Endothelial cell (in vitro differentiated cells): ENCODE measurements around the gene PIGP. TPM values are rescaled to one million over a fixed set of nuclear protein-coding genes. Genes with fewer than 3 reads are reported as not detected.

ENCODE experiments used
- DNase-seq: peaks from one replicate; pipeline ENCODE4 v3.0.0; 2021; ENCODE audit warnings: low spot score
- H3K27ac Mint-ChIP-seq: one replicate; pipeline ENCODE4 v1.8.0; 2021; ENCODE audit warnings: mixed read lengths, inconsistent platforms; ENCODE audit not compliant: unreplicated experiment
- H3K27me3 Mint-ChIP-seq: one replicate; pipeline ENCODE4 v1.8.0; 2021; ENCODE audit warnings: mild to moderate bottlenecking, moderate library complexity, mixed read lengths, inconsistent platforms; ENCODE audit not compliant: unreplicated experiment
- H3K36me3 Mint-ChIP-seq: one replicate; pipeline ENCODE4 v1.8.0; 2021; ENCODE audit warnings: mild to moderate bottlenecking, low read depth, mixed read lengths, inconsistent platforms; ENCODE audit not compliant: unreplicated experiment
- H3K4me1 Mint-ChIP-seq: one replicate; pipeline ENCODE4 v1.8.0; 2021; ENCODE audit warnings: mild to moderate bottlenecking, mixed read lengths, inconsistent platforms; ENCODE audit not compliant: unreplicated experiment
- H3K4me3 Mint-ChIP-seq: one replicate; pipeline ENCODE4 v1.8.0; 2021; ENCODE audit warnings: mild to moderate bottlenecking, mixed read lengths, inconsistent platforms; ENCODE audit not compliant: unreplicated experiment
- H3K9me3 Mint-ChIP-seq: one replicate; pipeline ENCODE4 v1.8.0; 2021; ENCODE audit warnings: mixed read lengths, inconsistent platforms; ENCODE audit not compliant: unreplicated experiment
- total RNA-seq: library from RNA; stranded (reverse); fragmentation: NEBNext Ultra II Directional; extraction: Animal tissue kit (Norgen Biotek cat#: 25700); gene quantifications from one replicate; pipeline ENCODE4 v1.2.1, GENCODE V29; 2021; ENCODE audit not compliant: unreplicated experiment
- TF ChIP-seq, protein P1 (sequence below): fragments of 200-600 bp; sonication (generic); IDR thresholded peaks from one replicate; pipeline ENCODE4 v1.5.0; 2021; ENCODE audit warnings: antibody characterized with exemption; ENCODE audit not compliant: unreplicated experiment

Gene PIGP
- total RNA-seq, 1 donor from 2014 or later: 14.1 TPM

- no peak overlapping the region for H3K4me3 Mint-ChIP-seq
- H3K36me3 Mint-ChIP-seq: peaks cover 13% of the 10 kb centered on the region
- TF ChIP-seq, protein P1, sequence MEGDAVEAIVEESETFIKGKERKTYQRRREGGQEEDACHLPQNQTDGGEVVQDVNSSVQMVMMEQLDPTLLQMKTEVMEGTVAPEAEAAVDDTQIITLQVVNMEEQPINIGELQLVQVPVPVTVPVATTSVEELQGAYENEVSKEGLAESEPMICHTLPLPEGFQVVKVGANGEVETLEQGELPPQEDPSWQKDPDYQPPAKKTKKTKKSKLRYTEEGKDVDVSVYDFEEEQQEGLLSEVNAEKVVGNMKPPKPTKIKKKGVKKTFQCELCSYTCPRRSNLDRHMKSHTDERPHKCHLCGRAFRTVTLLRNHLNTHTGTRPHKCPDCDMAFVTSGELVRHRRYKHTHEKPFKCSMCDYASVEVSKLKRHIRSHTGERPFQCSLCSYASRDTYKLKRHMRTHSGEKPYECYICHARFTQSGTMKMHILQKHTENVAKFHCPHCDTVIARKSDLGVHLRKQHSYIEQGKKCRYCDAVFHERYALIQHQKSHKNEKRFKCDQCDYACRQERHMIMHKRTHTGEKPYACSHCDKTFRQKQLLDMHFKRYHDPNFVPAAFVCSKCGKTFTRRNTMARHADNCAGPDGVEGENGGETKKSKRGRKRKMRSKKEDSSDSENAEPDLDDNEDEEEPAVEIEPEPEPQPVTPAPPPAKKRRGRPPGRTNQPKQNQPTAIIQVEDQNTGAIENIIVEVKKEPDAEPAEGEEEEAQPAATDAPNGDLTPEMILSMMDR: no peak
- DNase-seq: no peak
- no peaks in the 10 kb centered on the region for H3K4me1 Mint-ChIP-seq
- no peak overlapping the region for H3K27ac Mint-ChIP-seq
- no peaks in the 10 kb centered on the region for H3K27me3 Mint-ChIP-seq
- H3K9me3 Mint-ChIP-seq: no peaks in the 10 kb centered on the region
Observed at GRCh38 chr21:37026499-37026898, 46.4 kb downstream of the PIGP start.

- H3K4me1 Mint-ChIP-seq: peaks cover 4% of the 10 kb centered on the region
- no peak for DNase-seq
- H3K36me3 Mint-ChIP-seq: peaks cover 26% of the 10 kb centered on the region
- TF ChIP-seq, protein P1: no peak
- H3K9me3 Mint-ChIP-seq: no peaks in the 10 kb centered on the region
- no peak overlapping the region for H3K27ac Mint-ChIP-seq
- peaks cover 4% of the 10 kb centered on the region for H3K27me3 Mint-ChIP-seq
- no peak overlapping the region for H3K4me3 Mint-ChIP-seq
Observed at GRCh38 chr21:37017951-37018679, 54.8 kb downstream of the PIGP start.

Other genes with a start within 250 kb of the PIGP start
- gene HLCS, start 106.4 kb downstream of the PIGP start, total RNA-seq: 97.4 TPM
- 86.4 TPM for gene RIPPLY3, start 66.4 kb downstream of the PIGP start, total RNA-seq
- 190 TPM for gene TTC3, start 183 bp upstream of the PIGP start, total RNA-seq
- gene VPS26C, start 194.3 kb upstream of the PIGP start, total RNA-seq: 63.8 TPM